ENCODE results near the gene ICAM4.
A peak's percentile ranks its signal among the peaks of the same experiment; 100 is the strongest.

ICAM4 gene

DNA sequence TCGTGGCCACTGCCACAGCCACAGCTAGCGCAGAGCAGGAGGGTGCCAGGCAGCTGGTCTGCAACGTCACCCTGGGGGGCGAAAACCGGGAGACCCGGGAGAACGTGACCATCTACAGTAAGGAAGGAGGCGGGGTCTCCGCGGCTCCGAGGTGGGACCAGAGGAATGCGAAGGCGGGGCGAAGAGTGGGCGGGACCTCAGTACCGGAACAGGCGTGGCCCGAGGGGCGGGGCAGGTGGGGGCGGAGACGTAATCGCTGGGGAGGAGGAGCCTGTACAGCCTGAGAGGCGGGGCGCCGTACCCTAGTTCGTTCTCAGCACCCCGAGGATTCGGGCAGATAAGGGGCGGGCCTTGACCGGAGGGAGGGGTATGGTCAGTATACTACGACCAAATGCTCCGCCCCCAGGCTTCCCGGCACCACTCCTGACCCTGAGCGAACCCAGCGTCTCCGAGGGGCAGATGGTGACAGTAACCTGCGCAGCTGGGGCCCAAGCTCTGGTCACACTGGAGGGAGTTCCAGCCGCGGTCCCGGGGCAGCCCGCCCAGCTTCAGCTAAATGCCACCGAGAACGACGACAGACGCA, 5.5 kb downstream of the ICAM4 start:
- H3K4me3 ChIP-seq (ENCODE audit: low read depth, low read length), result peak overlapping the region; percentile 69
- TF ChIP-seq, protein P1, sequence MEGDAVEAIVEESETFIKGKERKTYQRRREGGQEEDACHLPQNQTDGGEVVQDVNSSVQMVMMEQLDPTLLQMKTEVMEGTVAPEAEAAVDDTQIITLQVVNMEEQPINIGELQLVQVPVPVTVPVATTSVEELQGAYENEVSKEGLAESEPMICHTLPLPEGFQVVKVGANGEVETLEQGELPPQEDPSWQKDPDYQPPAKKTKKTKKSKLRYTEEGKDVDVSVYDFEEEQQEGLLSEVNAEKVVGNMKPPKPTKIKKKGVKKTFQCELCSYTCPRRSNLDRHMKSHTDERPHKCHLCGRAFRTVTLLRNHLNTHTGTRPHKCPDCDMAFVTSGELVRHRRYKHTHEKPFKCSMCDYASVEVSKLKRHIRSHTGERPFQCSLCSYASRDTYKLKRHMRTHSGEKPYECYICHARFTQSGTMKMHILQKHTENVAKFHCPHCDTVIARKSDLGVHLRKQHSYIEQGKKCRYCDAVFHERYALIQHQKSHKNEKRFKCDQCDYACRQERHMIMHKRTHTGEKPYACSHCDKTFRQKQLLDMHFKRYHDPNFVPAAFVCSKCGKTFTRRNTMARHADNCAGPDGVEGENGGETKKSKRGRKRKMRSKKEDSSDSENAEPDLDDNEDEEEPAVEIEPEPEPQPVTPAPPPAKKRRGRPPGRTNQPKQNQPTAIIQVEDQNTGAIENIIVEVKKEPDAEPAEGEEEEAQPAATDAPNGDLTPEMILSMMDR (IDR thresholded peaks at IDR 0.05; ENCODE audit: low read depth, low read length), result no peak

DNA sequence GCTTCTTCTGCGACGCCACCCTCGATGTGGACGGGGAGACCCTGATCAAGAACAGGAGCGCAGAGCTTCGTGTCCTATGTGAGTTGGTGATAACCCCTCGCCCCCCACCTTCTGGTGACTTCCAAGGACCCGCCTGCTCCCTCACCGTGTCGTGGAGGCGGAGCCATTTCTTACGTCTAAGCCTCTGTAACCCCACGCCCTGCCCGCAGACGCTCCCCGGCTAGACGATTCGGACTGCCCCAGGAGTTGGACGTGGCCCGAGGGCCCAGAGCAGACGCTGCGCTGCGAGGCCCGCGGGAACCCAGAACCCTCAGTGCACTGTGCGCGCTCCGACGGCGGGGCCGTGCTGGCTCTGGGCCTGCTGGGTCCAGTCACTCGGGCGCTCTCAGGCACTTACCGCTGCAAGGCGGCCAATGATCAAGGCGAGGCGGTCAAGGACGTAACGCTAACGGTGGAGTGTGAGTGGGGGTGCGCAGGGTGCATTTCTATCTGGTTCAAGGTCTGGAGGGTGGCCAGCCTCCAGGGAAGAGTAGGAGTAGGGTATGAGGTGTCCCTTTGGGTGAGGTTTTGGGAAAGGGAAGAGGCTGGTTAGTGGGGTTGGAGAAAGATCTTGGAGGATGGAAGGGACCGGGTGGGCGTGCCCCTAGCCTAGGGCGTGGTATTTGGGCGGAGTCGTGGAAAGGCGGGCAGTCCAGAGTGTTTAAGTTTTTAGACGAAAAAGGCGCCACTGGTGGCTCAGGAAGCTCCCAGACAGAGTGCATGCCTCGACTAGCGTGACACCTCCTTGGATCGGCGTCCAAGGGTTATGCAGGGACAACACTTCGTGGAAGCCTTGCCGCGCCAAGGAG, 6.3 kb downstream of the ICAM4 start:
- peak overlapping the region; percentile 18; the same call in 1 of the 2 replicates for H3K4me3 ChIP-seq (ENCODE audit: low read depth, low read length)
- TF ChIP-seq, protein P1 (IDR thresholded peaks at IDR 0.05; ENCODE audit: low read depth, low read length), result no peak

DNA sequence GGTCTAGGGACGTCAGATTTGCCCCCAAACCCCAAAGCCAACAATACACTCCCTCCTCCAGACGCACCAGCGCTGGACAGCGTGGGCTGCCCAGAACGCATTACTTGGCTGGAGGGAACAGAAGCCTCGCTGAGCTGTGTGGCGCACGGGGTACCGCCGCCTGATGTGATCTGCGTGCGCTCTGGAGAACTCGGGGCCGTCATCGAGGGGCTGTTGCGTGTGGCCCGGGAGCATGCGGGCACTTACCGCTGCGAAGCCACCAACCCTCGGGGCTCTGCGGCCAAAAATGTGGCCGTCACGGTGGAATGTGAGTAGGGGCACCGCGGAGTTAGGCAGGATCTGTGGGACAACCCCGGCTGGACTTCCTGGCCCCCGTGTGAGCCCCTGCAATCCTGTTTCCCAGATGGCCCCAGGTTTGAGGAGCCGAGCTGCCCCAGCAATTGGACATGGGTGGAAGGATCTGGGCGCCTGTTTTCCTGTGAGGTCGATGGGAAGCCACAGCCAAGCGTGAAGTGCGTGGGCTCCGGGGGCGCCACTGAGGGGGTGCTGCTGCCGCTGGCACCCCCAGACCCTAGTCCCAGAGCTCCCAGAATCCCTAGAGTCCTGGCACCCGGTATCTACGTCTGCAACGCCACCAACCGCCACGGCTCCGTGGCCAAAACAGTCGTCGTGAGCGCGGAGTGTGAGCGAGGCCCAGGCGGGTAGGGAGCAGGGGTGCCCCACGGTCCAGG, 7.0 kb downstream of the ICAM4 start:
- TF ChIP-seq, protein P1 (IDR thresholded peaks at IDR 0.05; ENCODE audit: low read depth, low read length), result no peak
- H3K4me3 ChIP-seq (ENCODE audit: low read depth, low read length), result no peak overlapping the region

DNA sequence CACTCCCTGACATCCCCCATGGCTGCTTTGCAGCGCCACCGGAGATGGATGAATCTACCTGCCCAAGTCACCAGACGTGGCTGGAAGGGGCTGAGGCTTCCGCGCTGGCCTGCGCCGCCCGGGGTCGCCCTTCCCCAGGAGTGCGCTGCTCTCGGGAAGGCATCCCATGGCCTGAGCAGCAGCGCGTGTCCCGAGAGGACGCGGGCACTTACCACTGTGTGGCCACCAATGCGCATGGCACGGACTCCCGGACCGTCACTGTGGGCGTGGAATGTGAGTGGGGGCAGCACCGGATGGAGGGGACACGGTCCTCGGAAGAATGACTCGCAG, 7.6 kb downstream of the ICAM4 start:
- H3K4me3 ChIP-seq (ENCODE audit: low read depth, low read length), result no peak overlapping the region
- TF ChIP-seq, protein P1 (IDR thresholded peaks at IDR 0.05; ENCODE audit: low read depth, low read length), result no peak

DNA sequence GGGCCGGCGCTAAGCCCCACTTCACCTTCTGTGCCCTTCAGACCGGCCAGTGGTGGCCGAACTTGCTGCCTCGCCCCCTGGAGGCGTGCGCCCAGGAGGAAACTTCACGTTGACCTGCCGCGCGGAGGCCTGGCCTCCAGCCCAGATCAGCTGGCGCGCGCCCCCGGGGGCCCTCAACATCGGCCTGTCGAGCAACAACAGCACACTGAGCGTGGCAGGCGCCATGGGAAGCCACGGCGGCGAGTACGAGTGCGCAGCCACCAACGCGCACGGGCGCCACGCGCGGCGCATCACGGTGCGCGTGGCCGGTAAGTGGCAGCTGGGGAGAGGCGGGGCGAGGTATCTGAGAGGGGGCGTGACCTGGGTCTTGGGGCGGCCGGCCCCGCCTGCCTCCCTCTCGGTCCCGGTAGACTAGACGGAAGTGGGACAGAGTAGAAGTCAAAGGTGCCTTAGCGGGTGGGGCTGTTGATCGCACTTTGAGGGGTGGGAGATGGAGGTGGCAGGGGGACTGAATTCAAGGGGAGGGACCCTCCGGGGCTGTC, 8.6 kb downstream of the ICAM4 start:
- H3K4me3 ChIP-seq (ENCODE audit: low read depth, low read length), result no peak overlapping the region

DNA sequence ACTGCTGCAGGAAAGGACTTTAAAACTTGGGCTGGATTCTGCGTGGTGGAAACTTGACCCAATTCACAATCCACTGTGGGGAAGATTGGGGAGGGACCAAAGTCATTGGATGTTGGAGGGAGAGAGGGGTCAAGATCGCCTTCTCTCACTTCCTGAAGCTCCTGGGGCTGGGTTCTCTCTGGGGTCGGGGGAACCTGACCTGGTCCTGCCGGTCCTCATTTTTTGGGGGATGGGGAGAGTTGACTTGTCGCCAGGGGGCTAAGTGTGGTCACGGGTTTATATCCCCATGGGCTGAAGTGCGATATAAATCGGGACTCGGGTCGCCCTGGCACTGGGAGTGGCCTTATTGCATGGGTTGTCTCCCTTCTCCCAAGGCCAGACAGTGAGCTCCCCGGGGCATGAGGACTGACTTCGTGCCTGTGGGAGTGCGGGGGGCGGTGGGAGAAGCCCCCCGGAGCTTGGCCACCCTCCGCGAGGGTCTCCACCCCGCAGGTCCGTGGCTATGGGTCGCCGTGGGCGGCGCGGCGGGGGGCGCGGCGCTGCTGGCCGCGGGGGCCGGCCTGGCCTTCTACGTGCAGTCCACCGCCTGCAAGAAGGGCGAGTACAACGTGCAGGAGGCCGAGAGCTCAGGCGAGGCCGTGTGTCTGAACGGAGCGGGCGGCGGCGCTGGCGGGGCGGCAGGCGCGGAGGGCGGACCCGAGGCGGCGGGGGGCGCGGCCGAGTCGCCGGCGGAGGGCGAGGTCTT, 9.3 kb downstream of the ICAM4 start:
- no peak overlapping the region for H3K4me3 ChIP-seq (ENCODE audit: low read depth, low read length)
- TF ChIP-seq, protein P1 (IDR thresholded peaks at IDR 0.05; ENCODE audit: low read depth, low read length), result no peak

More for the DNA sequence above, 8.6 kb downstream of the ICAM4 start:
- TF ChIP-seq, protein P1 (IDR thresholded peaks at IDR 0.05; ENCODE audit: low read depth, low read length), result no peak

All from WI38 (cell line).